ENCODE results near the gene LYSMD3.

DNA sequence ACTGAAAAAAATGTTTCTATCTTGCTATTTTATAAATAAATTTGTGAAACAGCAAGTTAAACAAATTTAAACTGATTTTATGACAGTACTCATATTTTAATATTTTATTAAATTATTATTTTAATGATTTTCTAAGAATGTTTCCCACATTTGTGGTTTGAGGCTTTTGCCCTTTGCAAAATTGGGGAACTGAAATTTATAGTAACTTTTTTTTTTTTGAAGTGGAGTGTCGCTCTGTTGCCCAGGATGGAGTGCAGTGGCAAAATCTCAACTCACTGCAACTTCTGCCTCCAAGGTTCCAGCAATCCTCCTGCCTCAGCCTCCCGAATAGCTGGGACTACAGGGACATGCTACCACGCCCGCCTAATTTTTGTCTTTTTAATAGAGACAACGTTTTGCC lies 22.0 kb upstream of the LYSMD3 start:
- TF ChIP-seq RFX5 (IDR thresholded peaks at IDR 0.05; ENCODE audit: low read depth, low read length) (no peak), SREBF2 (IDR thresholded peaks at IDR 0.05; ENCODE audit: low read length) (no peak), FOXM1 (IDR thresholded peaks at IDR 0.05; ENCODE audit: low read depth, low read length) (no peak), ETV6 (conservative IDR thresholded peaks at IDR 0.05 in 1 of 2, IDR thresholded peaks at IDR 0.05 in 1 of 2; ENCODE audit: borderline replicate concordance in 1 of 2, low read depth in 1 of 2) (no peak), POLR2AphosphoS5 (IDR thresholded peaks at IDR 0.05; ENCODE audit: low read length) (no peak), ATF7 (IDR thresholded peaks at IDR 0.05; ENCODE audit: low read depth) (no peak), TARDBP (IDR thresholded peaks at IDR 0.05; ENCODE audit: borderline replicate concordance) (no peak), KDM1A (IDR thresholded peaks at IDR 0.05; ENCODE audit: borderline replicate concordance) (no peak)
- TF ChIP-seq, protein P1, sequence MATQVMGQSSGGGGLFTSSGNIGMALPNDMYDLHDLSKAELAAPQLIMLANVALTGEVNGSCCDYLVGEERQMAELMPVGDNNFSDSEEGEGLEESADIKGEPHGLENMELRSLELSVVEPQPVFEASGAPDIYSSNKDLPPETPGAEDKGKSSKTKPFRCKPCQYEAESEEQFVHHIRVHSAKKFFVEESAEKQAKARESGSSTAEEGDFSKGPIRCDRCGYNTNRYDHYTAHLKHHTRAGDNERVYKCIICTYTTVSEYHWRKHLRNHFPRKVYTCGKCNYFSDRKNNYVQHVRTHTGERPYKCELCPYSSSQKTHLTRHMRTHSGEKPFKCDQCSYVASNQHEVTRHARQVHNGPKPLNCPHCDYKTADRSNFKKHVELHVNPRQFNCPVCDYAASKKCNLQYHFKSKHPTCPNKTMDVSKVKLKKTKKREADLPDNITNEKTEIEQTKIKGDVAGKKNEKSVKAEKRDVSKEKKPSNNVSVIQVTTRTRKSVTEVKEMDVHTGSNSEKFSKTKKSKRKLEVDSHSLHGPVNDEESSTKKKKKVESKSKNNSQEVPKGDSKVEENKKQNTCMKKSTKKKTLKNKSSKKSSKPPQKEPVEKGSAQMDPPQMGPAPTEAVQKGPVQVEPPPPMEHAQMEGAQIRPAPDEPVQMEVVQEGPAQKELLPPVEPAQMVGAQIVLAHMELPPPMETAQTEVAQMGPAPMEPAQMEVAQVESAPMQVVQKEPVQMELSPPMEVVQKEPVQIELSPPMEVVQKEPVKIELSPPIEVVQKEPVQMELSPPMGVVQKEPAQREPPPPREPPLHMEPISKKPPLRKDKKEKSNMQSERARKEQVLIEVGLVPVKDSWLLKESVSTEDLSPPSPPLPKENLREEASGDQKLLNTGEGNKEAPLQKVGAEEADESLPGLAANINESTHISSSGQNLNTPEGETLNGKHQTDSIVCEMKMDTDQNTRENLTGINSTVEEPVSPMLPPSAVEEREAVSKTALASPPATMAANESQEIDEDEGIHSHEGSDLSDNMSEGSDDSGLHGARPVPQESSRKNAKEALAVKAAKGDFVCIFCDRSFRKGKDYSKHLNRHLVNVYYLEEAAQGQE (IDR thresholded peaks at IDR 0.05; ENCODE audit: low read depth, low read length): no peak
